GM12872 (cell line): ENCODE data around the gene OR52D1.

ENCODE experiments used
- TF ChIP-seq, protein P1 (sequence below): IDR thresholded peaks from 3 replicates; pipeline ENCODE4 v1.5.1; 2011; ENCODE audit warnings: low read depth, mild to moderate bottlenecking, low read length, moderate library complexity; ENCODE audit not compliant: insufficient read depth

The OR52D1 gene

DNA sequence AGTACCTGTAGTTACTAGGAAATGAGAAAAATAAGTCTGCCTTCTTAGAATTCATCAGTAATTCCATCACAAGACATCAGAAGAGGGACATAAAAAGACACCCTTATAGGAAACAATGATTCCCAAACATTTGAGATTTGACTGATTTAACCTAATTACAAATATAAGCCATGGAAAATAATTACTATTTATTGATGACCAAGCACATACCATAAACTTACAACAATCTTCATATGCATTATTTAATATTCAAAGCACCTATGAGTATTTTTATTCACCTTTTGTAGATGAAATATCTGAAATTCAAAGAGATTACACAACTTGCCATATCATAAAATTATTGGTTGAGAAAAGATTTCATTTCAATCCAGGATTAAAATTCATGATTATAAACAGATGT, 14.6 kb upstream of the OR52D1 start:
- TF ChIP-seq, protein P1, sequence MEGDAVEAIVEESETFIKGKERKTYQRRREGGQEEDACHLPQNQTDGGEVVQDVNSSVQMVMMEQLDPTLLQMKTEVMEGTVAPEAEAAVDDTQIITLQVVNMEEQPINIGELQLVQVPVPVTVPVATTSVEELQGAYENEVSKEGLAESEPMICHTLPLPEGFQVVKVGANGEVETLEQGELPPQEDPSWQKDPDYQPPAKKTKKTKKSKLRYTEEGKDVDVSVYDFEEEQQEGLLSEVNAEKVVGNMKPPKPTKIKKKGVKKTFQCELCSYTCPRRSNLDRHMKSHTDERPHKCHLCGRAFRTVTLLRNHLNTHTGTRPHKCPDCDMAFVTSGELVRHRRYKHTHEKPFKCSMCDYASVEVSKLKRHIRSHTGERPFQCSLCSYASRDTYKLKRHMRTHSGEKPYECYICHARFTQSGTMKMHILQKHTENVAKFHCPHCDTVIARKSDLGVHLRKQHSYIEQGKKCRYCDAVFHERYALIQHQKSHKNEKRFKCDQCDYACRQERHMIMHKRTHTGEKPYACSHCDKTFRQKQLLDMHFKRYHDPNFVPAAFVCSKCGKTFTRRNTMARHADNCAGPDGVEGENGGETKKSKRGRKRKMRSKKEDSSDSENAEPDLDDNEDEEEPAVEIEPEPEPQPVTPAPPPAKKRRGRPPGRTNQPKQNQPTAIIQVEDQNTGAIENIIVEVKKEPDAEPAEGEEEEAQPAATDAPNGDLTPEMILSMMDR = no peak

DNA sequence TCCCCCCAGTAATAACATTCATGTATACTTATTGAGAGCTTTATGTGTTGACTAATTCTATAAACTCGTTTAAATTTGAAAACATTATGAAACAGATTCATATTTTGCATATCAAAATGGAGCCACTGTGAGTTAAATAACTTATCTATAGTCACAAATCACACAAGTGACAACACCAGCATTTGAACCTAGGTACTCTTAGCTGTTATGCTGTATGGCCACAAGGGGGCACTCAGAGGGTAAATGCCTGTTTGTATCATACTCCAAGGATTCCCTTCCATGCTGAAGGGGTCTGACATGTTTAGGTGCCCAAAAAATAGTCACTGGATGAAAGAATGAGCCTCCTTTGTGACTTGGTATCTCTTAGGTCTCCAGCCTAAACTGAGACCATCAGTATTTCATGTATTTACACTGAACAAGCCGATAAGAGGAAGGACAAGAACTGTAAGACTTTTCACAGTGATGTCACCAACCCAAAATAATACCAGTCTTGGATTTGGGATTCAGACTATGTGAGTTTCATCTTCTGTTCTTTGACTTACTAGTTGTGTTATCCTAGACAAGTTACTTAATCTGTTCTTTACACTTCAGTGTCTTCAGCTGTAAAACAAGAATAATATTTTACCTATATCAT, 12.2 kb upstream of the OR52D1 start:
- TF ChIP-seq, protein P1 = peak; percentile 82

DNA sequence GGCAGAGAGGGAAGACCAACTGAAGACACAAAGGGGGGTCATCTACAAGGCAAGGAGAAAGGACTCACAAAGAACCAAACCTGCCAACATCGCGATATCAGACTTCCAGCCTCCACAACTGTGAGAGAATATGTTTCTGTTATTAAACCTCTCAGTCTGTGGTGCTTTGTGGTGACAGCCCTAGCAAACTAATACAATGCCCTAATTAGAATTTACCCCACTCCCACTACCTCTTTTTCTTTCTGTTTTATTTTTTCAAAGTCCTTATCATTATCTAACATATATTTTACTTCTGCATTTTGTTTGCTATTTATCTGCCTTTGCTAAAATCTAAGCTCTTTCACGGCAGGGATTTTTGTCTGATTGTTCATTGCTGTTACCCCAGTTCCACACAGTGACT, 2.5 kb upstream of the OR52D1 start:
- TF ChIP-seq, protein P1 = no peak

DNA sequence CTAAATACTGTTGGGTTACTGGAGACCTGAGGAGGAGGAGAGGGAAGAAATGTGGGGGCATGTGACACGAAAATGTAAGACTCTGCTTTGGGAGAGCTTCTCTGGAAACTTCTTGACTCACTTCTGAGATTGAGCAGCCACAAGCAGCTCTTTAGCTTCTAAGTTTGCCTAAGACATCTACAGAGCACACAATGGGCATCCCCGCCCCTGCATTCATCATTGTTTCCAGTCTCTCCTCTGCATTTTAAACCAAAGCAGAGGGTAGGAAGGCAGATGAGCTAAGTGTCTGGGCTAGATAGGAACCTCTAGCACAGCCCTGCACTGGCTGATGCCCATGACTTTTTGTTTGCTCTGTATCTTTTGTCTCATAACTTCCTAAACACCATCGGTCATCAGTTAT, 2.1 kb upstream of the OR52D1 start:
- TF ChIP-seq, protein P1 = no peak

DNA sequence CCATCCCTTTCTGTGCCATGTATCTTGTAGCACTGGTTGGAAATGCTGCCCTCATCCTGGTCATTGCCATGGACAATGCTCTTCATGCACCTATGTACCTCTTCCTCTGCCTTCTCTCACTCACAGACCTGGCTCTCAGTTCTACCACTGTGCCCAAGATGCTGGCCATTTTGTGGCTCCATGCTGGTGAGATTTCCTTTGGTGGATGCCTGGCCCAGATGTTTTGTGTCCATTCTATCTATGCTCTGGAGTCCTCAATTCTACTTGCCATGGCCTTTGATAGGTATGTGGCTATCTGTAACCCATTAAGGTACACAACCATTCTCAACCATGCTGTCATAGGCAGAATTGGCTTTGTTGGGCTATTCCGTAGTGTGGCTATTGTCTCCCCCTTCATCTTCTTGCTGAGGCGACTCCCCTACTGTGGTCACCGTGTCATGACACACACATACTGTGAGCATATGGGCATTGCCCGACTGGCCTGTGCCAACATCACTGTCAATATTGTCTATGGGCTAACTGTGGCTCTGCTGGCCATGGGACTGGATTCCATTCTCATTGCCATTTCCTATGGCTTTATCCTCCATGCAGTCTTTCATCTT, 414 bp downstream of the OR52D1 start:
- TF ChIP-seq, protein P1 = no peak

DNA sequence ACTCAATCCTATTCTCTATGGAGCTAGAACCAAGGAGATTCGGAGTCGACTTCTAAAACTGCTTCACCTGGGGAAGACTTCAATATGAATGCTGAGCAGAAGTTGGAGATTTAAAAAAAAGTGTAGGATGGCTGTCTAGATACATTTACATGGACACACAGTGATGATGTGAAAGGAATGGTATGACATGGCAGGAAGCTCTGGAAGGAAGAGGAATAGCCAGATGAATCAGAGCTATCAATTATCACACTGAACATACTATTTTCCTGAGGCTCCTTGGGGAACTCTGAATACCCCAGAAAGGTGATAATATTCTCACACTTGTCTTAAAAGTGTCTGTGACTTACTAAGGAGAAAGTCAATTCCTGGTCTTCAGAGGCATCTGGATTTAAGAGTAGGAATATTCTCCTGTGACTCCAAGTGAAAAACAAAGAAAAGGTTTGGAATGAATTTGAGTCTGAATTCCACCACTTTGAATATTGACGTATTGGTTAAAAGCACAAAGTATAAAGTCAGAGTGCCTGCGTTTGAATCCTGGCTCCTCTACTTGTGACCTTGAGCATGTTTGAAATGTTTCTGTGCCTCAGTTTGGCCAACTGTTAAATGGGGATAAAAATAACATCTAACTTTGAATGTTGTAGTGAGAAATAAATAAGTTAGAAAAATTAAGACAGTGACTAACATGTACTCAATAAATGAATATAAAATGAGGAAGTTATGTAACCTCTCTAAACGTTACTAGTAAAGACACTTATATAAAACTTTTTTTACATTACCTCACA, 1.3 kb downstream of the OR52D1 start:
- TF ChIP-seq, protein P1 = no peak

DNA sequence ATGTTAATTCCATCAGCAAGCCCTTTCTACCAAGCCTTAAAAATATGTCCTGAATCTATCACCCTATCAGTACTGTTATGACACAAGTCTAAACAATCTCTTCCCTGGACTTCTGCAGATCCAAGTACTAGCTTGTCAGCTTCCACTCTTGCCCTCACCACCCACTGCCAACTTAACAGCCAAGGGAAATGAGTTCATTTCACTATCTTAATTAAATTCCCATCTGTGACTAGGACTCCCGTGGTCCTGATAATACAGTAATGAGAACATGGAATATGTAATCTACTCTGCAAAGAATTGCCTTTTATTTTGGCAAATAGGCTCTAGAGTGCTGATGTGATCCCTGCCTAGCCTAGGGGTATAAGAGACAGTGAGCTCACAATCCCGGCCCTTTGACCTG, 11.2 kb downstream of the OR52D1 start:
- TF ChIP-seq, protein P1 = no peak
